GM21786 (cell line): ENCODE results near the gene MEAF6.
"Not testable (repeated sequence)": the region's sequence is repeated elsewhere in the genome, so short reads cannot be mapped to it uniquely, and the experiment has no call there.

Source experiments
- ATAC-seq: cut with Tn5 transposase; IDR thresholded peaks from one replicate; pipeline ENCODE4 v1.9.1; 2021; ENCODE audit not compliant: unreplicated experiment

Gene MEAF6

GRCh38 chr1:37532418-37533156 lies 18.0 kb upstream of the MEAF6 start:
- not testable (repeated sequence) for ATAC-seq

GRCh38 chr1:37529888-37530287 lies 15.3 kb upstream of the MEAF6 start:
- ATAC-seq, result not testable (repeated sequence)

GRCh38 chr1:37519613-37520012 lies 5.0 kb upstream of the MEAF6 start:
- no peak for ATAC-seq

GRCh38 chr1:37518929-37519328 lies 4.4 kb upstream of the MEAF6 start:
- ATAC-seq, result not testable (repeated sequence)

GRCh38 chr1:37518241-37518640 lies 3.7 kb upstream of the MEAF6 start:
- not testable (repeated sequence) for ATAC-seq

- ATAC-seq, result no peak
Observed at GRCh38 chr1:37517569-37517968, 3.0 kb upstream of the MEAF6 start.

GRCh38 chr1:37515185-37516034 lies 844 bp upstream of the MEAF6 start:
- ATAC-seq, result no peak

GRCh38 chr1:37513795-37514349 lies 694 bp downstream of the MEAF6 start:
- no peak for ATAC-seq

- no peak for ATAC-seq
Observed at GRCh38 chr1:37509181-37509580, 5.4 kb downstream of the MEAF6 start.

GRCh38 chr1:37506740-37507139 lies 7.8 kb downstream of the MEAF6 start:
- ATAC-seq, result no peak

GRCh38 chr1:37502791-37503190 lies 11.8 kb downstream of the MEAF6 start:
- ATAC-seq, result not testable (repeated sequence)

GRCh38 chr1:37502104-37502503 lies 12.5 kb downstream of the MEAF6 start:
- ATAC-seq, result no peak

GRCh38 chr1:37501661-37502060 lies 12.9 kb downstream of the MEAF6 start:
- no peak for ATAC-seq

- no peak for ATAC-seq
Observed at GRCh38 chr1:37498872-37499617, 15.5 kb downstream of the MEAF6 start.

- ATAC-seq, result no peak
Observed at GRCh38 chr1:37497832-37498231, 16.7 kb downstream of the MEAF6 start.

- ATAC-seq, result no peak
Observed at GRCh38 chr1:37495875-37496274, 18.7 kb downstream of the MEAF6 start.

GRCh38 chr1:37493336-37494098 lies 21.0 kb downstream of the MEAF6 start:
- no peak for ATAC-seq

- ATAC-seq, result no peak
Observed at GRCh38 chr1:37487619-37487984, 27.0 kb downstream of the MEAF6 start.

GRCh38 chr1:37486680-37487618 lies 27.6 kb downstream of the MEAF6 start:
- ATAC-seq, result peak; percentile 48
